Liver (tissue), 9 donors: ENCODE data around the gene CETN3. TPM values are rescaled to one million over a fixed set of nuclear protein-coding genes. Genes with fewer than 3 reads are reported as not detected.

ENCODE experiments used
- DNase-seq: peaks from one replicate; pipeline ENCODE4 v3.0.0-alpha.2; 2017; ENCODE audit warnings: low spot score
- H3K27ac ChIP-seq, 2 donors: one replicate each; pipeline ENCODE4 v1.7.0; 2013; ENCODE audit warnings: inconsistent platforms in 2 of 2, low read length in 2 of 2, control low read depth in 1 of 2, low read depth in 1 of 2, mild to moderate bottlenecking in 1 of 2
- H3K27me3 ChIP-seq, 4 donors: one replicate each; pipeline versions ENCODE4 v1.6.1 to v1.7.0; 2013; ENCODE audit warnings: low read length in 3 of 4, inconsistent platforms in 1 of 4, mild to moderate bottlenecking in 1 of 4, moderate library complexity in 1 of 4; ENCODE audit not compliant: control insufficient read depth in 4 of 4, insufficient read depth in 4 of 4
- H3K36me3 ChIP-seq, 4 donors: one replicate each; pipeline versions ENCODE4 v1.6.1 to v1.7.0; 2013; ENCODE audit warnings: low read length in 3 of 4, mild to moderate bottlenecking in 3 of 4, low read depth in 1 of 4, moderate library complexity in 1 of 4; ENCODE audit not compliant: control insufficient read depth in 4 of 4, insufficient read depth in 3 of 4
- H3K4me1 ChIP-seq, 4 donors: one replicate each; pipeline versions ENCODE4 v1.6.1 to v1.7.0; 2013; ENCODE audit warnings: low read length in 3 of 4, mild to moderate bottlenecking in 3 of 4, moderate library complexity in 1 of 4; ENCODE audit not compliant: control insufficient read depth in 4 of 4, insufficient read depth in 4 of 4
- H3K4me3 ChIP-seq, 3 donors: one replicate each; pipeline versions ENCODE4 v1.6.1 to v1.7.0; 2013; ENCODE audit warnings: low read length in 3 of 3, control low read depth in 1 of 3, low read depth in 1 of 3, mild to moderate bottlenecking in 1 of 3
- H3K9ac ChIP-seq, 2 donors: one replicate each; pipeline ENCODE4 v1.7.0; 2013; ENCODE audit warnings: low read length in 2 of 2, mild to moderate bottlenecking in 2 of 2, moderate library complexity in 2 of 2, control low read depth in 1 of 2, low read depth in 1 of 2
- H3K9me3 ChIP-seq, 4 donors: one replicate each; pipeline versions ENCODE4 v1.6.1 to v1.7.0; 2013; ENCODE audit warnings: low read length in 3 of 4; ENCODE audit not compliant: control insufficient read depth in 4 of 4
- ATF3 ChIP-seq: IDR thresholded peaks from 2 replicates; pipeline ENCODE4 v1.6.1; 2016; ENCODE audit warnings: antibody characterized with exemption
- CTCF ChIP-seq: fragments of 150-350 bp; IDR thresholded peaks from 2 replicates; pipeline ENCODE4 v1.5.1; 2017; ENCODE audit warnings: improper control_type of control experiment, low read depth, low read length; ENCODE audit not compliant: missing input control
- EGR1 ChIP-seq, 2 donors: IDR thresholded peaks; 2 replicates each; pipeline ENCODE4 v1.6.1; 2016 to 2018; ENCODE audit warnings: antibody characterized with exemption in 2 of 2, low read depth in 2 of 2
- FOXA1 ChIP-seq: IDR thresholded peaks from 2 replicates; pipeline ENCODE4 v1.6.1; 2016; ENCODE audit warnings: antibody characterized with exemption
- GABPA ChIP-seq, 2 donors: IDR thresholded peaks in 1 of 2; conservative IDR thresholded peaks in 1 of 2; 2 replicates each; pipeline ENCODE4 v1.6.1; 2016; ENCODE audit warnings: antibody characterized with exemption in 2 of 2, mild to moderate bottlenecking in 1 of 2, moderate library complexity in 1 of 2
- HNF4A ChIP-seq, 2 donors: conservative IDR thresholded peaks; 2 replicates each; pipeline ENCODE4 v1.6.1; 2016; ENCODE audit warnings: antibody characterized with exemption in 2 of 2, mild to moderate bottlenecking in 2 of 2
- JUND ChIP-seq, 2 donors: IDR thresholded peaks; 2 replicates each; pipeline ENCODE4 v1.6.1; 2016; ENCODE audit warnings: antibody characterized with exemption in 2 of 2
- NR2F2 ChIP-seq: IDR thresholded peaks from 2 replicates; pipeline ENCODE4 v1.6.1; 2016; ENCODE audit warnings: antibody characterized with exemption
- RAD21 ChIP-seq, 2 donors: IDR thresholded peaks; 2 replicates each; pipeline ENCODE4 v1.6.1; 2016; ENCODE audit warnings: antibody characterized with exemption in 2 of 2, mild to moderate bottlenecking in 2 of 2
- REST ChIP-seq: IDR thresholded peaks from 2 replicates; pipeline ENCODE4 v1.6.1; 2016; ENCODE audit warnings: antibody characterized with exemption, mild to moderate bottlenecking
- RXRA ChIP-seq, 2 donors: IDR thresholded peaks; 2 replicates each; pipeline ENCODE4 v1.6.1; 2017 to 2018; ENCODE audit warnings: antibody characterized with exemption in 2 of 2, mild to moderate bottlenecking in 1 of 2
- SP1 ChIP-seq: IDR thresholded peaks from 2 replicates; pipeline ENCODE4 v1.6.1; 2018; ENCODE audit warnings: antibody characterized with exemption, mild to moderate bottlenecking
- TAF1 ChIP-seq: conservative IDR thresholded peaks from 2 replicates; pipeline ENCODE4 v1.6.1; 2016; ENCODE audit warnings: antibody characterized with exemption, mild to moderate bottlenecking
- ZBTB33 ChIP-seq: IDR thresholded peaks from 2 replicates; pipeline ENCODE4 v1.6.1; 2016; ENCODE audit warnings: antibody characterized with exemption
- WGBS: extraction: QIAGEN DNeasy Blood & Tissue Kit; methylation state at CpG from one replicate; pipeline ENCODE4 v1.1.7; 2013; 5-methylcytosine and 5-hydroxymethylcytosine counted together
- polyA plus RNA-seq, 2 donors: library from polyadenylated mRNA; stranded (reverse) in 1 of 2; unstranded in 1 of 2; fragments of 200-250 nt in 1 of 2; fragments of >200 nt in 1 of 2; fragmentation: Nextera tagmentation in 1 of 2; extraction: Ambion mirVana in 1 of 2; gene quantifications; one replicate each; pipeline versions ENCODE4 v1.2.1 to v1.2.3, GENCODE V29; 2013 to 2015
- total RNA-seq, 2 donors: library from RNA; depleted of rRNA; stranded (reverse); fragments of >200 nt; gene quantifications; one replicate each; pipeline ENCODE4 v1.2.3, GENCODE V29; 2014
- donor health status: healthy.
- donor health status: healthy.
- donor health status: healthy.
- donor health status: healthy.
- donor health status: healthy.

The CETN3 gene
- total and polyA plus RNA-seq, 4 donors = 2.8 to 9.4 (median 6.9) TPM

GRCh38 chr5:90365328-90365727, 44.2 kb downstream of the CETN3 start:
- TF ChIP-seq NR2F2 (no peak), FOXA1 (no peak), HNF4A (conservative IDR thresholded peaks at IDR 0.05) (no peak), GABPA (IDR thresholded peaks at IDR 0.05 in 1 of 2, conservative IDR thresholded peaks at IDR 0.05 in 1 of 2) (no peak), RAD21 (IDR thresholded peaks at IDR 0.05) (no peak), ZBTB33 (no peak)
- no peaks in the 10 kb centered on the region for H3K36me3 ChIP-seq
- no peaks in the 10 kb centered on the region for H3K4me1 ChIP-seq
- H3K9me3 ChIP-seq = no peaks in the 10 kb centered on the region
- DNase-seq = no peak
- H3K27ac ChIP-seq = no peak overlapping the region
- no peak overlapping the region for H3K4me3 ChIP-seq
- H3K27me3 ChIP-seq = no peaks in the 10 kb centered on the region
- H3K9ac ChIP-seq = no peak overlapping the region

- no peak overlapping the region for H3K9ac ChIP-seq
- no peak overlapping the region for H3K4me3 ChIP-seq
- H3K4me1 ChIP-seq = no peaks in the 10 kb centered on the region
- H3K27me3 ChIP-seq = no peaks in the 10 kb centered on the region
- H3K27ac ChIP-seq = no peak overlapping the region
- whole genome bisulfite sequencing = 83% methylated on average over 7 of the region's 7 CpGs
- no peaks in the 10 kb centered on the region for H3K9me3 ChIP-seq
- no peaks in the 10 kb centered on the region for H3K36me3 ChIP-seq
- no peak for TF ChIP-seq ZBTB33
- TF ChIP-seq ATF3 = no peak
- no peak for TF ChIP-seq FOXA1
- DNase-seq = no peak
Observed at GRCh38 chr5:90359073-90359920, 50.3 kb downstream of the CETN3 start.

GRCh38 chr5:90356622-90357021, 52.9 kb downstream of the CETN3 start:
- 68% methylated on average over 6 of the region's 6 CpGs for WGBS
- Histone ChIP-seq H3K27ac (no peak overlapping the region), H3K9me3 (no peaks in the 10 kb centered on the region), H3K4me1 (no peaks in the 10 kb centered on the region), H3K9ac (no peak overlapping the region), H3K4me3 (no peak overlapping the region), H3K27me3 (no peaks in the 10 kb centered on the region), H3K36me3 (no peaks in the 10 kb centered on the region)
- no peak for DNase-seq
- TF ChIP-seq ATF3 (no peak), RXRA (IDR thresholded peaks at IDR 0.05) (no peak), JUND (IDR thresholded peaks at IDR 0.05) (no peak), FOXA1 (no peak), SP1 (no peak), EGR1 (IDR thresholded peaks at IDR 0.05; ENCODE audit: low read depth in 2 of 2) (no peak), CTCF (no peak), REST (no peak), TAF1 (no peak), HNF4A (conservative IDR thresholded peaks at IDR 0.05) (no peak)
